GM21390 (cell line): ENCODE data around the gene MED15.
"Not testable (repeated sequence)": the region's sequence is repeated elsewhere in the genome, so short reads cannot be mapped to it uniquely, and the experiment has no call there.

Source experiments
- ATAC-seq: cut with Tn5 transposase; IDR thresholded peaks from one replicate; pipeline ENCODE4 v1.9.1; 2021; ENCODE audit not compliant: unreplicated experiment

The MED15 gene

DNA sequence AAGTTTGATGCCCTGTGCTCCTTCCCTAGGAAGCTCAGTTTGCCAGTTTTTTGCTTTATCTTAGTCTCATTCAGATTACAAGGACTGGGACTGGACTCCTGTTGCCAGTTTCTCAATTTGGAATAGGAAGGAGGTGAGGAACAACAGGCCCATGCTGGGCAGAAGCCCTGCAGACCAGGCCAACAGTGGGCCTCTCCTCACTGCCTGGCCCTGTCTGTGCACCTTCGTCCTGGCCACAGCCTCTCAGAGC, 23.7 kb downstream of the MED15 start:
- ATAC-seq: no peak

- ATAC-seq: no peak
Observed at GRCh38 chr22:20531404-20532201, 24.2 kb downstream of the MED15 start.

GRCh38 chr22:20532256-20532993, 25.0 kb downstream of the MED15 start:
- ATAC-seq: no peak

DNA sequence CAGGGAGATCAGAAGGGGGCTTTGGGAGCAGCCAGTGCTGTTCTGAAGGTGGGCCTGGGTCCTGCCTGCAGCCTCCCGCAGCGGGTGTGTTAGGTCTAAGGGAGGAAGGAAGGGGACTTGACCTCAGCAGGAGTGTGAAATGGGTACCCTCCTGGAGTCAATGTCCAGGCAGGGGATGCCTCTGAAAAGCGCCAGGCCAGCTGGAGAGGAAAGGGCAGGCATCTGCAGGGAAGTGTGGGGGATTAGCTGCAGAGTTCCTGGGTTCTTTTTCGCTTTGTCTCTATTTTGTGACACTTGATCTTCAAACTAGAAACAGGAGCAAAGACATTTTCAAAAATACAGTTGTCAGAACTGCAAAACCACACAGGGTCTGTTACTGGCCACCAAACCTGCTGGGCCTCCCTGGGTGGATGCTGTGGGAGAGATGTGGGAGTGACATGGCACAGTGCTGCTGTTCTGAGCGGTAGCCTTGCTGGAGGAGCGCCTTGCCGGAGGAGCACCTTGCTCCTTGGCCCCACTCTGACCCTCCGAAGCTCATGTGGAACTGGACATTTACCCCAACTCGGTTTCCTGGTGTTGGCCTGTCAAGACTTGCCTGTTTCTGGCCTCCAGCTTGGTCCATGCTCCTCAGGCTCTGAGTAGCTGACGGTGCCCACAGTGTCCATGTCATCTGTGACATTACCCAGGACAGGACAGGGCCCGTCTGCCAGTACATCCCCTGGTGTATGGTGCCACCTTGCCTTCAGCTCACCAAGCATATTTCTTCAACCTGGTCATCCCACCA, 25.9 kb downstream of the MED15 start:
- no peak for ATAC-seq

- no peak for ATAC-seq
Observed at GRCh38 chr22:20533879-20534265, 26.5 kb downstream of the MED15 start.

DNA sequence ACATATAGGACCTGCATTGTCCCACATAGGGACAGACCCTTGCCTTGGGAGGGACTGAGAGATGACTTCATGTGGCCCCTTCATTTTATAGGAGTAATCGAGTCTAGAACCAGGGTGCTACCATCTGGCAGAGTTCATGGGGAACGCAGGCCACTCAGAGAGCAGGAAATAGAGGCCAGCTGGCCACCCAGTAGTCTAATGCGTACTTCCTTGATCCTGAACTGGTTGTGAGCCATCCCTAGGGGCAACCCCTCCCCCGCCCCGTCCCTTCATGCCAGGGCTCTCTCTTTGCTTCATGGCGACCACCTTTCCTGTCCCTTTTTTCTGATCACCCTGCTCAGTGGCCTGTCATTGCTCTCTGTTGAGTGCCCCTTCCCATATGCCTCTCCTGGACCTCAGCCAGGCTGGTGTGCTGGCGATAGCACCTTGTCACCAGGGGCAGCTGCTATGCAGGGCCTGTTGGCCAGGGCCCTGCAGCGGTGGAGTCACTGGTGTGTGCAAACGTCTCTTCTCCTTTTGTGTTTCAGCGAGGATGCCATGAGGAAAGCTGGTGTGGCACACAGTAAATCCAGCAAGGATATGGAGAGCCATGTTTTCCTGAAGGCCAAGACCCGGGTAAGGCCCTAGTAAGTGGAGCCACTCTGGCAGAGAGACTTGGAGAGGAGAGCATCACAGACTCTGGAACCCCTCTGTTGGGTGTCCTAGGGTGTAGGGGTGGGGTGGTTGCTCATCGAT, 29.3 kb downstream of the MED15 start:
- no peak for ATAC-seq

DNA sequence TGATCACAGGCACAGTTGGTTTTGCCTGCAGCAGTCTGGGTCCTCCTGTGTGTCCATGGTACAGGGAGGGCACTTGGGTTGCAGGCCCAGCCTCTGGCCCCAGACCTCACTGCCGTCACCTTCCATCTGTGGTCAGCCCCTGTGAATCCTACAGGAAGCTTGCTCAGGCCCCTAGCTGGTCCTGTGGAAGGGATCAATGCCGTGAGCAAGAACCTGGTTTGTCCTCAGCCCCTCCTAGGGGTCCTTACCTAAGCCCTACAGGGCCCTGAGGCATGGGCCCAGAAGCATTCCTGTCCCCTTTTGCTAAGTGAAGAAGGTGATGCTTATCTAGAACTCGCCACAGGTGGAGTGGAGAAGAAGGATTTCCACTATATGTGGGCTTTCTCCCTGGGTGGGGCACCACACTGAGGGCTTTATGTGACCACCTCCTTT, 29.9 kb downstream of the MED15 start:
- ATAC-seq: no peak

- no peak for ATAC-seq
Observed at GRCh38 chr22:20537983-20538382, 30.6 kb downstream of the MED15 start.

DNA sequence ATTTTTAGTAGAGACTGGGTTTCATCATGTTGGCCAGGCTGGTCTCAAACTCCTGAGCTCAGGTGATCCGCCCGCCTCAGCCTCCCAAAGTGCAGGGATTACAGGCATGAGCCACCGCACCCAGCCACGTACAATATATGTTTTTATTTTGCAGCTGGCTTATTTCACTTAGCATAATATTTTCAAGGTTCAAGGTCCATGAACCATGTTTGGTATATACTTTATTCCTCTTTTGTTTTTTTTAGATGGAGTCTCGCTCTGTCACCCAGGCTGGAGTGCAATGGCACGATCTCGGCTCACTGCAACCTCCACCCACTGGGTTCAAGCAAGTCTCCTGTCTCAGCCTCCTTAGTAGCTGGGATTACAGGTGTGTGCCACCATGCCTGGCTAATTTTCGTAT, 31.5 kb downstream of the MED15 start:
- not testable (repeated sequence) for ATAC-seq

- ATAC-seq: no peak
Observed at GRCh38 chr22:20542055-20542454, 34.6 kb downstream of the MED15 start.

GRCh38 chr22:20542736-20543135, 35.3 kb downstream of the MED15 start:
- ATAC-seq: no peak

- ATAC-seq: not testable (repeated sequence)
Observed at GRCh38 chr22:20545318-20545634, 37.9 kb downstream of the MED15 start.

- no peak for ATAC-seq
Observed at GRCh38 chr22:20545681-20546521, 38.5 kb downstream of the MED15 start.

GRCh38 chr22:20546541-20546950, 39.1 kb downstream of the MED15 start:
- no peak for ATAC-seq

DNA sequence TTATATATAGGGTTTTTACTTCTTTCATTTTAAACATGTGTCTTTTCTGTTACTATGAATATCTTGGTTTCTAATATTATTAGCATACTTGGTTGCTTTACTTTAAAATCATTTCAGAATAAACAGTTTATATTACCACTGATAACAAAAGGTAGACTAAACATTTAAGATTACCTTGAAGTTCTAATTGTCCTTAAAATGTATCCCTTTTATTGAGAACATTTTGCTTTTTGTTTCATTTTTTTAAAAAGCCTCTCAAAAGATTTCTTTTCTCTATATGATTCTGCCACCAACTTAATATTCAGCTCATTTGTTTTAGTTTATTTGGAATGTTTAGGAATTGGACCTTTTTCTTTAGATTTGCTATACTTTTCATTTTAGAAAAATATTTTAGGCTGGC, 39.6 kb downstream of the MED15 start:
- no peak for ATAC-seq

DNA sequence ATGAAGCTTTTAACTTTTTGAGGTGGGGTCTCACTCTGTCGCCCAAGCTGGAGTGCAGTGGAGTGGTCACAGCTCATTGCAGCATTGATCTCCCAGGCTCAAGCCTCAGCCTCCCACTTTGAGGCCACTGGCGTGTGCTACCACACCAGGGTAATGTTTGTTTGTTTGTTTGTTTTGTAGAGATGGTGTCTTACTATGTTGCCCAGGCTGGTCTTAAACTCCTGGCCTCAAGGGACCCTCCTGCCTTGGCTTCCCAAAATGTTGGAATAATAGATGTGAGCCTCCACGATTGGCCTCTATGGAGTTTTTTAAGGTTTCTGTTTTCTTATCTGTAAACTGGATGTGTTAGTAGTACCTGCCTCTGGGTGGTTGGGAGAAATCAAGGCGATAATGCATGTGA, 41.4 kb downstream of the MED15 start:
- no peak for ATAC-seq

DNA sequence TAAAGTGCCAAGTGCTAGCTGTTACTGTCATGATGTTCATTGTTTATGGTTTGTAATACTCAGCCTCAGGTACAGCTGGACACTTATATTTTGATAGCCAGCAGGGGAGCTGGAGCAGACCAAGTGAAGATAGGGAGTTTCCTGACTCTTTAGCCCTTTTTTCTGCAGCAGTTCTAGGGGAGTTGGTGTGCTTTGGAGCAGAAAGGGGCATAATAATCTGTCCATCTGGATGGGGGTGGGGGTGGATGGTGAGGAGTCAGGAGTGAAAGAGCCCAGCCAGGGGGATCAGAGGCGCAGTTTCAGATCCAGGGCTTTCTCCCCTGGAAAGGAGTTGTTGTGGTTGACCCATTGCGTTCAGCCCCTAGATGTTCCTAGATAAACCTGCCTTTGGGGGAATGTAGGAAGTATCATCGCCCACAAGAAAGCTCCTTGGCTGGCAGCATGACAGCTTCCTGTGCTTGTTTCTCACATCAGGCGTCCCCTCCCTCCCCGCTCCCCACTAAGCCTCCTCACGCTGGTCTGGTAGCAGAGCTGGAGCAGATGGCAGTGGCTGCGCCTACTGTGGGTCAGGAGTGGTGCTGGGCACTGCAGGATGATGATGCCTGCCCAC, 41.9 kb downstream of the MED15 start:
- no peak for ATAC-seq

- no peak for ATAC-seq
Observed at GRCh38 chr22:20550057-20550817, 42.8 kb downstream of the MED15 start.
